Measurements from ENCODE around the gene SYNPR.

The SYNPR gene

GRCh38 chr3:63338351-63338750 lies 60.2 kb downstream of the SYNPR start:
- TF ChIP-seq GATA2 (IDR thresholded peaks at IDR 0.05; ENCODE audit: low read depth, low read length) (no peak), GATA3 (IDR thresholded peaks at IDR 0.05; ENCODE audit: low read depth, low read length) (no peak)

- peak; percentile 90 for TF ChIP-seq GATA2 (IDR thresholded peaks at IDR 0.05; ENCODE audit: low read depth, low read length)
- peak; percentile 46; the same call in 1 of the 2 replicates for TF ChIP-seq GATA3 (IDR thresholded peaks at IDR 0.05; ENCODE audit: low read depth, low read length)
These were observed 65.6 kb downstream of the SYNPR start for GRCh38 chr3:63343674-63344073.

GRCh38 chr3:63344661-63345060 lies 66.6 kb downstream of the SYNPR start:
- TF ChIP-seq GATA2 (IDR thresholded peaks at IDR 0.05; ENCODE audit: low read depth, low read length) (no peak), GATA3 (IDR thresholded peaks at IDR 0.05; ENCODE audit: low read depth, low read length) (no peak)

- TF ChIP-seq GATA3 (IDR thresholded peaks at IDR 0.05; ENCODE audit: low read depth, low read length) (no peak), GATA2 (IDR thresholded peaks at IDR 0.05; ENCODE audit: low read depth, low read length) (no peak)
These were observed 71.8 kb downstream of the SYNPR start for GRCh38 chr3:63349583-63350573.

GRCh38 chr3:63351159-63352007 lies 73.3 kb downstream of the SYNPR start:
- no peak for TF ChIP-seq GATA2 (IDR thresholded peaks at IDR 0.05; ENCODE audit: low read depth, low read length)
- no peak for TF ChIP-seq GATA3 (IDR thresholded peaks at IDR 0.05; ENCODE audit: low read depth, low read length)

GRCh38 chr3:63352008-63352279 lies 73.8 kb downstream of the SYNPR start:
- TF ChIP-seq GATA3 (IDR thresholded peaks at IDR 0.05; ENCODE audit: low read depth, low read length) = no peak
- TF ChIP-seq GATA2 (IDR thresholded peaks at IDR 0.05; ENCODE audit: low read depth, low read length) = no peak

- TF ChIP-seq GATA2 (IDR thresholded peaks at IDR 0.05; ENCODE audit: low read depth, low read length) = no peak
- no peak for TF ChIP-seq GATA3 (IDR thresholded peaks at IDR 0.05; ENCODE audit: low read depth, low read length)
These were observed 75.3 kb downstream of the SYNPR start for GRCh38 chr3:63353383-63353782.

- TF ChIP-seq GATA2 (IDR thresholded peaks at IDR 0.05; ENCODE audit: low read depth, low read length) = no peak
- TF ChIP-seq GATA3 (IDR thresholded peaks at IDR 0.05; ENCODE audit: low read depth, low read length) = no peak
These were observed 76.1 kb downstream of the SYNPR start for GRCh38 chr3:63354160-63354559.

- TF ChIP-seq GATA3 (IDR thresholded peaks at IDR 0.05; ENCODE audit: low read depth, low read length) = no peak
- no peak for TF ChIP-seq GATA2 (IDR thresholded peaks at IDR 0.05; ENCODE audit: low read depth, low read length)
These were observed 77.7 kb downstream of the SYNPR start for GRCh38 chr3:63355809-63356208.

- no peak for TF ChIP-seq GATA2 (IDR thresholded peaks at IDR 0.05; ENCODE audit: low read depth, low read length)
- TF ChIP-seq GATA3 (IDR thresholded peaks at IDR 0.05; ENCODE audit: low read depth, low read length) = no peak
These were observed 86.4 kb downstream of the SYNPR start for GRCh38 chr3:63364495-63364894.

GRCh38 chr3:63364910-63365309 lies 86.8 kb downstream of the SYNPR start:
- no peak for TF ChIP-seq GATA3 (IDR thresholded peaks at IDR 0.05; ENCODE audit: low read depth, low read length)
- TF ChIP-seq GATA2 (IDR thresholded peaks at IDR 0.05; ENCODE audit: low read depth, low read length) = no peak

- TF ChIP-seq GATA3 (IDR thresholded peaks at IDR 0.05; ENCODE audit: low read depth, low read length) (no peak), GATA2 (IDR thresholded peaks at IDR 0.05; ENCODE audit: low read depth, low read length) (no peak)
These were observed 87.6 kb downstream of the SYNPR start for GRCh38 chr3:63365671-63366070.

- TF ChIP-seq GATA2 (IDR thresholded peaks at IDR 0.05; ENCODE audit: low read depth, low read length) = no peak
- TF ChIP-seq GATA3 (IDR thresholded peaks at IDR 0.05; ENCODE audit: low read depth, low read length) = no peak
These were observed 92.0 kb downstream of the SYNPR start for GRCh38 chr3:63370094-63370493.

GRCh38 chr3:63383040-63383439 lies 104.9 kb downstream of the SYNPR start:
- TF ChIP-seq GATA2 (IDR thresholded peaks at IDR 0.05; ENCODE audit: low read depth, low read length) = no peak
- TF ChIP-seq GATA3 (IDR thresholded peaks at IDR 0.05; ENCODE audit: low read depth, low read length) = no peak

Measured in SH-SY5Y (cell line).